ENCODE data around the gene CD34.

DNA sequence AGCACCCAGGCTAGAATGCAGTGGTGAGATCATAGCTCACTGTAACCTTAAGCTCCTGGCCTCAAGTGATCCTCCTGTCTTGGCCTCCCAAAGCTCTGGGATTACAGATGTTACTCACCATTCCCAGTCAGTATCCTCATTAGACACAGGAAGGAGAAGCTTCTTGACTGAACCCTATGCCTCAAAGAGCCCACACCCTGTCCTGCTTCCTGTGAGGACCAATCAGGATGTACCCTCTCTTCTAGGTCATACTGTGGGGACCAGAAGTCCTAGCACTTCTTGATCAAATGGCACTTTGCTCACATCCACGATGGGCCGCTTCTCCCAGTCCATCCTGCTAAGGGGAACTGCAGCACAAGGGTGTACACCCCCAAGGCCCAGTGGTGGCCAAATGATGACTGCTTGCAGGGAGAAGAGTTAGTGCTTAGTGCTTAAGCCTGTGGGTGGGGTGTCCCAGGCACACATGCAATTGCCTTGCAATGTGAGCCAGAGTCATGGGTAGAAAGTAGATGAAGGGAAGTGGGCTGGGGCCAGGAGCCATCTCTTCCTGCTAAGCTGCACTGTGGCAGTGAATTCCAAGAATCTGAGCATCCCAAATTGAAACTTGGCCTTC lies 9.8 kb downstream of the CD34 start:
- TF ChIP-seq POLR2A (IDR thresholded peaks at IDR 0.05; ENCODE audit: low read depth, low read length) = no peak
- no peak for TF ChIP-seq POLR2AphosphoS5 (IDR thresholded peaks at IDR 0.05; ENCODE audit: low read depth, low read length)
- TF ChIP-seq TAF1 (IDR thresholded peaks at IDR 0.05; ENCODE audit: low read depth, low read length) = no peak
- TF ChIP-seq POU2F2 (IDR thresholded peaks at IDR 0.05; ENCODE audit: low read depth, low read length) = no peak
